HL-60 (cell line): ENCODE data around the gene GADD45A.
A peak's percentile ranks its signal among the peaks of the same experiment; 100 is the strongest.

Experiments
- DNase-seq, 2 experiments: peaks; one replicate each; pipeline ENCODE4 v3.0.0-alpha.2; 2010 to 2020; ENCODE audit warnings: low read depth in 1 of 2, low spot score in 1 of 2
- H3K27ac ChIP-seq: fragments of 250-450 bp; sonication (Bioruptor Pico); replicated peaks from 2 replicates; pipeline ENCODE4 v1.5.1; 2020; ENCODE audit warnings: mild to moderate bottlenecking, moderate library complexity
- H3K27me3 ChIP-seq: fragments of 250-450 bp; sonication (Bioruptor Pico); 2 replicates; pipeline ENCODE4 v1.5.1; 2021; ENCODE audit warnings: mild to moderate bottlenecking, moderate library complexity; ENCODE audit not compliant: insufficient read depth, poor library complexity, severe bottlenecking
- H3K4me3 ChIP-seq: replicated peaks from 2 replicates; pipeline ENCODE4 v1.5.1; 2011; ENCODE audit warnings: mild to moderate bottlenecking, control low read depth, low read length; ENCODE audit not compliant: insufficient read depth
- GABPA ChIP-seq: IDR thresholded peaks from 2 replicates; pipeline ENCODE4 v1.6.1; 2012; ENCODE audit warnings: low read depth
- POLR2AphosphoS5 ChIP-seq: IDR thresholded peaks from 2 replicates; pipeline ENCODE4 v1.6.1; 2012; ENCODE audit warnings: low read depth
- SPI1 ChIP-seq: IDR thresholded peaks from 2 replicates; pipeline ENCODE4 v1.6.1; 2012; ENCODE audit warnings: low read depth, mild to moderate bottlenecking, borderline replicate concordance
- TF ChIP-seq, protein P1 (sequence below): IDR thresholded peaks from one replicate; pipeline ENCODE4 v1.5.1; 2011; ENCODE audit warnings: low read length, control low read depth, inconsistent platforms; ENCODE audit not compliant: insufficient read depth
- TF ChIP-seq, protein P2 (sequence below): IDR thresholded peaks from 2 replicates; pipeline ENCODE4 v1.6.1; 2012; ENCODE audit warnings: low read depth; ENCODE audit not compliant: insufficient replicate concordance

Gene GADD45A

DNA sequence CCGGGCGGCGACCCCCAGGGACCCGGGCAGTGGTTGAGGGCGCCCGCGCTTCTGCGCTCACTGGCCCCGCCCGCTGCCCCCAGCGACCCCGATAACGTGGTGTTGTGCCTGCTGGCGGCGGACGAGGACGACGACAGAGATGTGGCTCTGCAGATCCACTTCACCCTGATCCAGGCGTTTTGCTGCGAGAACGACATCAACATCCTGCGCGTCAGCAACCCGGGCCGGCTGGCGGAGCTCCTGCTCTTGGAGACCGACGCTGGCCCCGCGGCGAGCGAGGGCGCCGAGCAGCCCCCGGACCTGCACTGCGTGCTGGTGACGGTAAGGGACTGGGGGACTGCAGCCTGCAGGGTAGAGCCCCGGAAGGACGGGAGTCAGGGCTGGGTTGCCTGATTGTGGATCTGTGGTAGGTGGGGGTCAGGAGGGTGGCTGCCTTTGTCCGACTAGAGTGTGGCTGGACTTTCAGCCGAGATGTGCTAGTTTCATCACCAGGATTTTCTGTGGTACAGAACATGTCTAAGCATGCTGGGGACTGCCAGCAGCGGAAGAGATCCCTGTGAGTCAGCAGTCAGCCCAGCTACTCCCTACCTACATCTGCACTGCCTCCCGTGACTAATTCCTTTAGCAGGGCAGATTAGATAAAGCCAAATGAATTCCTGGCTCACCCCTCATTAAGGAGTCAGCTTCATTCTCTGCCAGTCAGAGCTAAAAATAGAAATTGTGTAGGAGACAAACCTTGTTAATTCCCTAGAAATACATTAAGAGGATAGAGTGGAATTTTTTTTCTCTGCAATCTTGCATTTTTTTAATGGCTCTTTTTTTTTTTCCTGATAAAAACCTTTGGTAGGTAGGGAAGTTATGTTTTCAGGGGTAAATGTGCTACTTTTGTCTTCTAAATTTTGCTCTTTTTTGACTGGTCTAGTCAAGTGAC lies 1.5 kb downstream of the GADD45A start:
- peak overlapping the region; percentile 74 for H3K27ac ChIP-seq
- no peaks in the 10 kb centered on the region for H3K27me3 ChIP-seq
- DNase-seq, result peak; percentile 65 to 81

DNA sequence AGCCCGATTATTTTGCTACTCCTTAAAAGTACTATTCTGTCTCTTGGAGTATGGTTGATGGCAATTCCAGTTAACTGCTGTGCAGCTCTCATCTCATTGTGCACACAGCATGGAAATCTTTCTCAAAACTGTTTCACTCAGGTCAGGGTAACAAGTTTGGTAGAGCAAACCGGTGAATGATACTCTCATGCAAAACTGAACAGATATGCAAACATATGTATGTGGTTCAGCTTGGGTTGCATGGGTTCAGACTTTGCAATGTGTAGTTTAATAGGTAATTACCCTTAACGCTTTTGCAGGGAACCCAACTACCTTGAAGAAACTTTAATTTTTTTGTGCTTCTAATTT lies 2.2 kb downstream of the GADD45A start:
- TF ChIP-seq SPI1 (no peak), POLR2AphosphoS5 (no peak), GABPA (no peak)
- TF ChIP-seq, protein P1, sequence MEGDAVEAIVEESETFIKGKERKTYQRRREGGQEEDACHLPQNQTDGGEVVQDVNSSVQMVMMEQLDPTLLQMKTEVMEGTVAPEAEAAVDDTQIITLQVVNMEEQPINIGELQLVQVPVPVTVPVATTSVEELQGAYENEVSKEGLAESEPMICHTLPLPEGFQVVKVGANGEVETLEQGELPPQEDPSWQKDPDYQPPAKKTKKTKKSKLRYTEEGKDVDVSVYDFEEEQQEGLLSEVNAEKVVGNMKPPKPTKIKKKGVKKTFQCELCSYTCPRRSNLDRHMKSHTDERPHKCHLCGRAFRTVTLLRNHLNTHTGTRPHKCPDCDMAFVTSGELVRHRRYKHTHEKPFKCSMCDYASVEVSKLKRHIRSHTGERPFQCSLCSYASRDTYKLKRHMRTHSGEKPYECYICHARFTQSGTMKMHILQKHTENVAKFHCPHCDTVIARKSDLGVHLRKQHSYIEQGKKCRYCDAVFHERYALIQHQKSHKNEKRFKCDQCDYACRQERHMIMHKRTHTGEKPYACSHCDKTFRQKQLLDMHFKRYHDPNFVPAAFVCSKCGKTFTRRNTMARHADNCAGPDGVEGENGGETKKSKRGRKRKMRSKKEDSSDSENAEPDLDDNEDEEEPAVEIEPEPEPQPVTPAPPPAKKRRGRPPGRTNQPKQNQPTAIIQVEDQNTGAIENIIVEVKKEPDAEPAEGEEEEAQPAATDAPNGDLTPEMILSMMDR, result no peak
- TF ChIP-seq, protein P2, sequence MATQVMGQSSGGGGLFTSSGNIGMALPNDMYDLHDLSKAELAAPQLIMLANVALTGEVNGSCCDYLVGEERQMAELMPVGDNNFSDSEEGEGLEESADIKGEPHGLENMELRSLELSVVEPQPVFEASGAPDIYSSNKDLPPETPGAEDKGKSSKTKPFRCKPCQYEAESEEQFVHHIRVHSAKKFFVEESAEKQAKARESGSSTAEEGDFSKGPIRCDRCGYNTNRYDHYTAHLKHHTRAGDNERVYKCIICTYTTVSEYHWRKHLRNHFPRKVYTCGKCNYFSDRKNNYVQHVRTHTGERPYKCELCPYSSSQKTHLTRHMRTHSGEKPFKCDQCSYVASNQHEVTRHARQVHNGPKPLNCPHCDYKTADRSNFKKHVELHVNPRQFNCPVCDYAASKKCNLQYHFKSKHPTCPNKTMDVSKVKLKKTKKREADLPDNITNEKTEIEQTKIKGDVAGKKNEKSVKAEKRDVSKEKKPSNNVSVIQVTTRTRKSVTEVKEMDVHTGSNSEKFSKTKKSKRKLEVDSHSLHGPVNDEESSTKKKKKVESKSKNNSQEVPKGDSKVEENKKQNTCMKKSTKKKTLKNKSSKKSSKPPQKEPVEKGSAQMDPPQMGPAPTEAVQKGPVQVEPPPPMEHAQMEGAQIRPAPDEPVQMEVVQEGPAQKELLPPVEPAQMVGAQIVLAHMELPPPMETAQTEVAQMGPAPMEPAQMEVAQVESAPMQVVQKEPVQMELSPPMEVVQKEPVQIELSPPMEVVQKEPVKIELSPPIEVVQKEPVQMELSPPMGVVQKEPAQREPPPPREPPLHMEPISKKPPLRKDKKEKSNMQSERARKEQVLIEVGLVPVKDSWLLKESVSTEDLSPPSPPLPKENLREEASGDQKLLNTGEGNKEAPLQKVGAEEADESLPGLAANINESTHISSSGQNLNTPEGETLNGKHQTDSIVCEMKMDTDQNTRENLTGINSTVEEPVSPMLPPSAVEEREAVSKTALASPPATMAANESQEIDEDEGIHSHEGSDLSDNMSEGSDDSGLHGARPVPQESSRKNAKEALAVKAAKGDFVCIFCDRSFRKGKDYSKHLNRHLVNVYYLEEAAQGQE, result no peak
- peak overlapping the region; percentile 74 for H3K27ac ChIP-seq
- H3K27me3 ChIP-seq, result no peaks in the 10 kb centered on the region
- no peak for DNase-seq
- peak overlapping the region; percentile 90 for H3K4me3 ChIP-seq

More for the DNA sequence above, 1.5 kb downstream of the GADD45A start:
- TF ChIP-seq, protein P2, result peak; percentile 26
- no peak for TF ChIP-seq GABPA
- peak; percentile 20; the same call in 1 of the 2 replicates for TF ChIP-seq POLR2AphosphoS5
- TF ChIP-seq, protein P1, result no peak
- TF ChIP-seq SPI1, result no peak; the same call in 1 of the 2 replicates
- peak overlapping the region; percentile 90 for H3K4me3 ChIP-seq

DNA sequence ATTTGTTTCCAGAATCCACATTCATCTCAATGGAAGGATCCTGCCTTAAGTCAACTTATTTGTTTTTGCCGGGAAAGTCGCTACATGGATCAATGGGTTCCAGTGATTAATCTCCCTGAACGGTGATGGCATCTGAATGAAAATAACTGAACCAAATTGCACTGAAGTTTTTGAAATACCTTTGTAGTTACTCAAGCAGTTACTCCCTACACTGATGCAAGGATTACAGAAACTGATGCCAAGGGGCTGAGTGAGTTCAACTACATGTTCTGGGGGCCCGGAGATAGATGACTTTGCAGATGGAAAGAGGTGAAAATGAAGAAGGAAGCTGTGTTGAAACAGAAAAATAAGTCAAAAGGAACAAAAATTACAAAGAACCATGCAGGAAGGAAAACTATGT lies 2.6 kb downstream of the GADD45A start:
- no peaks in the 10 kb centered on the region for H3K27me3 ChIP-seq
- TF ChIP-seq SPI1, result no peak
- TF ChIP-seq GABPA, result no peak
- 0 out of 2 replicates have a peak, but pooled peaks have one; percentile 28 for TF ChIP-seq POLR2AphosphoS5
- TF ChIP-seq, protein P2, result no peak
- DNase-seq, result peak; percentile 69 to 87
- peak overlapping the region; percentile 90 for H3K4me3 ChIP-seq
- H3K27ac ChIP-seq, result peak overlapping the region; percentile 74
